ENCODE data around the gene MNAT1. TPM values are rescaled to one million over a fixed set of nuclear protein-coding genes. Genes with fewer than 3 reads are reported as not detected.

Gene MNAT1
- total RNA-seq, 1 experiment from 2014 or later, result 58.1 TPM

DNA sequence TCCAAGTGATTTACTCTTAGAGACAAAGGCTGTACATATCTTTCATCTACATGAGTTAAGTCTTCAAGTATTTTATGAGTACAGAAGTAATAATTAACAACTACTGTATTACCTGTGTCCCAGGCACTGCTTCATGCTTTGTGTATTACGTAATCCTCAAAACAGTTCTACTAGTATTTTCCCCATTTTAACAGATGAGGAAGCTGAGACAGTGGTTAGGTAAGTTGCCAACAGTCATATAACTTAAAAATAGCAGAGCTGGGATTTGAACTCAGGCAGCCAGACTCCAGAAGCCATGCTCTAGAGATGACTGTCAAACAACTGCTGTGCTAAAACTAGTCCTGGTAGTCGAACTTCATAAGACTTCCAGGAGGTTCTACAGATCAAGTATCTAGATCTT is 235.6 kb downstream of the MNAT1 start:
- no peak for DNase-seq (ENCODE audit: low read depth, low spot score)
- in situ Hi-C loops (cut with HindIII; ENCODE audit: low pct_unique_long_range_greater_than_20kb, low sequenced_read_pairs), result no loop called here

DNA sequence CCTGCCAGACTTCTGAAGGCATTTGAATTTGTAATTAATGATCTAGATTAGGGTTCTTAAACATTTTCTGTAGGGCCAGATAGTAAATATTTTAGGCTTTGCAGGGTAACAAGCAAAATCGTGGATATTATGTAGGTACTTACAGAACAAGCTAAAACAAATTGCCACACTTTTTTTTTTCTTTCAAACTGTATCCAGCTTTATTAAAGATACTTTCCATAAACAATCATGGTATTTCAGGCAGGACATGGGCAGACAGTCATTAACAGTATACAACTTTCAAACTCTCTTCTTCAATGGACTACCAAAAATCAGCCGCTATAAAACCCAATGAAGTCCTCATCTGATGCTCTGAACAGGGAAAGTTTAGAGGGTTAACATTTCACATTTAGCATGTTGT is 236.7 kb downstream of the MNAT1 start:
- in situ Hi-C loops (cut with HindIII; ENCODE audit: low pct_unique_long_range_greater_than_20kb, low sequenced_read_pairs), result no loop called here
- DNase-seq (ENCODE audit: low read depth, low spot score), result no peak

DNA sequence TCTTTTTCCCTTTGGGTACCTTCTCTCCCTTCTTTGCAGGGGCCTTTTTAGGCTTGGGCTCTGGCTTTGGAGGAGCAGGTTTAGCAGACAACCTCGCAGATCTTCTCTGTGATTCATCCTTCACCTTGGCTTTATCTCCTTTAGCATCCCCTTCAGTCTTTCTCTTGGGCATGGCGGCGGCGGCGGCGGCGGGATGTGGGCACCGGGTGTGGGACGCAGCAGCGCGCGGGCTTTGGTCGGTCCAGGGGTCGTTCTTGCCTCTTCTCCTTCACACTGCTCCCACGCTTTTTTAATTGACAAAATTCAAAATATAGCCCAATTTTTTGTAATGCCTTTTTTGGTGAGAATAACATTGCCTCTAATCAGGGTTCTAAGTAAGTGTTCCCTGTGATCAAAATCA is 237.7 kb downstream of the MNAT1 start:
- in situ Hi-C loops (cut with HindIII; ENCODE audit: low pct_unique_long_range_greater_than_20kb, low sequenced_read_pairs), result no loop called here
- DNase-seq (ENCODE audit: low read depth, low spot score), result no peak

DNA sequence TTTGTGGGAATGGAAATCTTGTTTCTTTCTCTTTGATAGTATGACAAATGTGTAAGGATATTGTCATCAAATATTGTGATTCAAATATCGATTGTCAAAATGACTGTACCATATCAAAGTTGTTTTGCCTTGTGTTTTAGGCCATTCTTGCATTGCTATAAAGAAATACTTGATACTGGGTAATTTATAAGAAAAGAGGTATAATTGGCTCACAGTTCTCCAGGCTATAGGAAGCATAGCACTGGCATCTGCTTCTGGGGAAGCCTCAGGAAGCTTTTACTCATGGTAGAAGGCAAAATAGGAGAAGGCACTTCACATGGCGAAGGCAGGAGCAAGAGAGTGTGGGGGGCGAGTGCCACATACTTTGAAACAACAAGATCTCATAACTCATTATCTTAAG is 238.5 kb downstream of the MNAT1 start:
- no peak for DNase-seq (ENCODE audit: low read depth, low spot score)
- in situ Hi-C loops (cut with HindIII; ENCODE audit: low pct_unique_long_range_greater_than_20kb, low sequenced_read_pairs), result no loop called here

DNA sequence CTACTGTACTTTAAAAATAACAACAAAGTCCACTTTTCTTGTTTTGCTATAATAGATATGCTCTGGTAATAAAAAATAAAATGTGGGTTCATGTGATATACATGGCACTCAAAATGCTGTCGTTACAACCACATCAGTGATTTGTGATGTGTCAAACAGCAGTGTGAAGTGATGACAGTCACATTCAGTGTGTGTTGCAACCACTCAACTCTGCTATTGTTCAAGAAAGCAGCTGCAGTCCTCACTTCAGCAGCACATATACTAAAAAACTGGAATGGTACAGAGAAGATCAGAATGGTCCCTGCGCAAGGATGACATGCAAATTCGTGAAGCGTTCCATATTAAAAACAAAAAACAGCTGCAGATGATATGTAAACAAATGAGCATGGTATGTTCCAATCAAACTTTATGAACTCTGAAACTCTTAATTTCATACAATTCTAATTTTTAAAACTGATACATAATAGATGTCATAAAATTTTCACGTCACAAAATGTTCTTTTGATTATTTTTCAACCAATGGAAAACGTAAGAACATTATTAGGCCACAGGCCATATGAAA is 239.6 kb downstream of the MNAT1 start:
- in situ Hi-C loops (cut with HindIII; ENCODE audit: low pct_unique_long_range_greater_than_20kb, low sequenced_read_pairs), result no loop called here
- no peak for DNase-seq (ENCODE audit: low read depth, low spot score)

DNA sequence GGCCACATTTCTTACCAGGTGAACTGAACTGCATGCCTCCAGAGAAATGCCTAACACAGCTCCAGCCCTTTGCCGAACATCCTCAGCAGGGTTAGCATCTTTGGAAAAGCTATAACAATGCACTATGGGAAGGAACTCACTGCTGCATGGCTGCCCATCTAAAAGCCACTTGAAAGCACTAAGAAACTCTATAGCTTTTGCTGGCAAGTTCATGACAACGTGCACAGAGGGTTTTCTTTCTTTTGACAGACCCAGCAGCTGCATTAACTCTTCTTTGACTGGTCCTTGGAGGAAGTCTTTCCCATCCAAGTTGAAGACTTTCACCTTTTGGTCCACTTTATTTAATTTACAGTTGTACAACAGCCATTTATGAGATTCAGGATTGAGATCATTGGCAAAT is 241.0 kb downstream of the MNAT1 start:
- no peak for DNase-seq (ENCODE audit: low read depth, low spot score)
- in situ Hi-C loops (cut with HindIII; ENCODE audit: low pct_unique_long_range_greater_than_20kb, low sequenced_read_pairs), result no loop called here

DNA sequence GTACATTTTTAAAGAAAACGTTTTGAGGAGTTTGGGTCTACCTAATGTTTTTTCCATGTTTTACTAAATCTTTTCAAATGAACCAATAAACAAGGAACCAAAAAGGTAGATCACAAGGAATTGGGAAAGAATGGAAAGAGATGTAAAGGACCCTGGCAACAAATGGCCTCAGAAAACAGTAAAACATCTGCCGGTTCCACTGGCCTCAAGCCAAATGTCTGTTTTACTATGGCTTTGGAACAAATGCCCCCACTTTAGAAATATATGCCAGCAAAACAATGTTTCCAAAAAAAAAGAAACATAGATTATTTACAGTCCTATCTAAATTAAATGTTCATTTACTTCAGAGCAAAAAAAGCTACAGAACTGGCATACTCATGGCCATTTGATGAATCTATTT is 243.3 kb downstream of the MNAT1 start:
- no peak for DNase-seq (ENCODE audit: low read depth, low spot score)
- in situ Hi-C loops (cut with HindIII; ENCODE audit: low pct_unique_long_range_greater_than_20kb, low sequenced_read_pairs), result no loop called here

DNA sequence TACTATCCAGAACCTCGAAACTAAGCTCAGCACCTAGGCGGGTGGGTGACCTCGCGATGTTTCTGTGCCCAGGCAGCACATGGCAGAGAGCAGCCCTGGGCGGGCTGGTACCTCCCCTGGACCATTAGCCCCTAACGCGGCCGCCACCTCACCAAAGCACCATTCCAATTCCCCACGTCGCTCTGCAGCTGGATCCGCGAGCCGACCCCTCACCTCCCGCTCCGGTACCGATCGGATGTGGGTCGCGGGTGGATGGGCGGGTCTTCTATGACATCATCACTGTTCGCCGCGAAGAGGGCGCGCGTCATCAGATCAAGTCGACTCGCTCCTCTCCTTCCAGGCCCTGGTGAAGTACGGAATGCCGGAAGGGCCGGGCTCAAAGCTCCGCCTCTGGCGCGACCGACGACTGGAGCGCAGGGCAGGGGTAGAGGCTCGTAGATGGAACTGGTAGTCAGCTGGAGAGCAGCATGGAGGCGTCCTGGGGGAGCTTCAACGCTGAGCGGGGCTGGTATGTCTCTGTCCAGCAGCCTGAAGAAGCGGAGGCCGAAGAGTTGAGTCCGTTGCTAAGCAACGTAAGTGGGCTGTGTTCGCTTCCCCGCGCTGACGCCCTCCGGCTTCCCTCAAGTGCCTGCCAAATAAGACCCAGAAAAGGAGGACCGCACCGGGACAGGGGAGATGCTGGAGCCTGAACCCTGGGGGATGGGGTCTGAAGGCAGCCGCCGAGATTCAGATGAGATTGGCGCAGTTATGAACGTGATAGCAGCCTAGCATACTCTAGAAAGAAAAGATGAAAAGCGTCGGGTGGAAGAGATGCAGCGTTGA is 246.5 kb downstream of the MNAT1 start, which contains the start of the genes SLC38A6 and TRMT5:
SLC38A6 (plus strand) TSS at position 435 of the 822 bp plus-strand sequence; CDS start at position 468, 33 bp downstream.
TRMT5 (minus strand) TSS at position 269 of the 822 bp plus-strand sequence; CDS start at position 163, 106 bp downstream.
- DNase-seq (ENCODE audit: low read depth, low spot score), result peak; percentile 95
- in situ Hi-C loops (cut with HindIII; ENCODE audit: low pct_unique_long_range_greater_than_20kb, low sequenced_read_pairs), result no loop called here

DNA sequence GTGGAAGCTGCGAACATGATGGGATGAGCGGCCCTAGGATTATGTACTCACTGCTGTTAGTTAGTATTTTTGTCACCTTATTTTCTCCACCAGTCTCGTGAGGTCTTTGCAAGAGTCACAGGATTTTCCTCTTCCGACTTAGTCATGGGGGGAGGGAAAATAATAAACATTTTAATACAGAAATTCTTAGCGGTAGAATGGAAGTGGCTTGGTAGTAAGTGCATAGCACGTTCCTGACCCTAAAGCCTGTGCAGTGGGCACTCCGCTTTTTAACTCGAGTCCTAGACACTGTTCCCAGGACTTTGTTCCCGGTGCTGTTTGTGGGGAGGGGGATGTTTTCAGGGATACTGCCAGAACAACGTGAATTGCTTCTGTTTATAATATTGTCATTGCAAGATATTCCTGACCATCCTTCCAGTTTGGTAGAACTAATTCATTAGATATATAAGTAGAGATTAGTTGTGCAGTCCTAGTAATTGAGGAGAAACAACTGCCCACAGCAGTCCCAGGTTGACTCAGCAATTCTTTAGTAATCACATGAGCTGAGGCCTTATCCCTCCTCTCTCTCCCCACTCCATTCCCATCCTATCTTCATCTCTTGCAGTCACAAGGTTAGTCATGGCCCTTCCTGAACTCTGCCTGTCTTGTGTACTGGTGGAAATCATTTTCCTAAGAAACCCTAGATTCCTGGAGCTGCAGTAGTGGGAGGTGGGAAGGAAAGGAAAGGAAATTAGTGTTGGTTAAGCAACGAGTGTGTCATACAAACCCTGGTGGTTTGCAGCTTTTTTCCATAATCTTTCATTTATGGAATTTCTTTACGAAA is 247.3 kb downstream of the MNAT1 start:
- in situ Hi-C loops (cut with HindIII; ENCODE audit: low pct_unique_long_range_greater_than_20kb, low sequenced_read_pairs), result no loop called here
- peak; percentile 57 for DNase-seq (ENCODE audit: low read depth, low spot score)

DNA sequence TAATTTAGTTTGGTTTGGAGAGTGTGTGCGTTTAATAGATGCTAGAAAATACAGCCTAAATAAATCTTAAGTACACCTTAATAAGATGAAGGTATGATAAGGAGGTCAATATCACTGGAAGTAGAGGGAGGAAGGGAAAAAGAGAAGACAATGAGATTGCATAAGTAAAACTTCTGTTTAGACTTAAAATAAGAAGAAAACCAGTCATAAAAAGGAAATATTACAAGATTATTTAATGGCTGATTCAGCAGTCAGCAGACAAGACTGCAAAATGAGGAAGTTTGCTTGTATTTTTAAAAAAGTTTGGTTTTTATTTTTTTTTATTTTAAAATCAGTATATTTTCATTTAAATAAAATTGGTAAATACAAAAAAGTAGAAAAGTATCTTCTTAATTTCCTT is 249.6 kb downstream of the MNAT1 start:
- in situ Hi-C loops (cut with HindIII; ENCODE audit: low pct_unique_long_range_greater_than_20kb, low sequenced_read_pairs), result no loop called here
- DNase-seq (ENCODE audit: low read depth, low spot score), result no peak

DNA sequence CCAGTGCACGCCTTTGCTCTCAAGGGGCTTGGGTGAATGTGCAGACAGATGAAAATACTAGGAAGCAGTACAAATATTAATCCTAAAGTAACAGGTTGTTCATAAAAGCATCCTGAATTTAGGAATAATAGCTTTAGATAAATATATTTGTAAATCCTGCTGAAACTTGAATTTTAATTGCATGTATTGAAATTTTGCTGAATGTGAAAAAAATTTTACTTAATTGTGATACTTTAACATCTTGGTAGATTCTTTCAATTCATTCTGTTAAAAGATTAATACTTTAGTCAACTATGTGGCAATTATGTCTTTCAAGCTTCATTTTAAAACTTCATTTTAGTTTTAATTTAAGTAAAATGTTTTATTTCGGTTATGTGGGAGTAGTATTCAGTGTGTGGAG is 251.9 kb downstream of the MNAT1 start:
- in situ Hi-C loops (cut with HindIII; ENCODE audit: low pct_unique_long_range_greater_than_20kb, low sequenced_read_pairs), result no loop called here
- DNase-seq (ENCODE audit: low read depth, low spot score), result no peak

DNA sequence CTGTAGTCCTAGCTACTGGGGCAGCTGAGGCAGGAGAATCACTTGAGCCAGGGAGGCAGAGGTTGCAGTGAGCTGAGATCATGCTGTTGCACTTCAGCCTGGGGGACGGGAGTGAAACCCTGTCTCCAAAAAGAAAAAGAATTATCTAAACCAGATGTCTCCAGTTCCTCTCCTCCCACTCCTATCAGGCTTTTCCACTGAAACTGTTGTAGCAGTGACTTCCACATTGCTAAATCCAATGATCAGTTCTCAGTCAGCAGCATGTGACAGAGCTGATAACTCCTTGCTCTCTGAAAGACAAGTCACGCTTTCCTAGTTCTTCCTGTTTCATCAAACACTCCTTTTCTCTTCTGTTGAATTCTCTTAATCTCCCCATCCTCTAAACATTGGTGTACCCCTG is 255.0 kb downstream of the MNAT1 start:
- DNase-seq (ENCODE audit: low read depth, low spot score), result no peak
- in situ Hi-C loops (cut with HindIII; ENCODE audit: low pct_unique_long_range_greater_than_20kb, low sequenced_read_pairs), result no loop called here

DNA sequence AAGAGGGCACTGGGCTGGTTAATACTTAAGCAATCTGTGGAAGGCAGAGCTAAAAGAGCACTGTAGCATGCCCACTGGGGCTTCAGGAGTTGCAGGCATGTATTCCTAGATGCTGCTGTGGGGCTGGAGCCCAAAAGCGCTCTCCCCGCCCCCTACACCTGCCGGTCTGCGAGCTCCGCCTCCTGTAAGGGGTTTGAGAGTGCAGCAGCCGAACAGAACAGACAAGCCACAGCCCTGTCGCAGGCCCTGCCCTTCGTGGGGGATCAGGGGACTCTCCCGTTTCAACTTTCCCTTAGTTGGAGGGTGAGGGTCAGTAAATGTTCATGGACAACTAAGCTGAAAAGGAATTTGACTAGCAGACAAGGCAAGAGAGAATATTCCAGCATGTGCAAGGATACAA is 264.1 kb downstream of the MNAT1 start:
- no peak for DNase-seq (ENCODE audit: low read depth, low spot score)
- in situ Hi-C loops (cut with HindIII; ENCODE audit: low pct_unique_long_range_greater_than_20kb, low sequenced_read_pairs), result no loop called here

DNA sequence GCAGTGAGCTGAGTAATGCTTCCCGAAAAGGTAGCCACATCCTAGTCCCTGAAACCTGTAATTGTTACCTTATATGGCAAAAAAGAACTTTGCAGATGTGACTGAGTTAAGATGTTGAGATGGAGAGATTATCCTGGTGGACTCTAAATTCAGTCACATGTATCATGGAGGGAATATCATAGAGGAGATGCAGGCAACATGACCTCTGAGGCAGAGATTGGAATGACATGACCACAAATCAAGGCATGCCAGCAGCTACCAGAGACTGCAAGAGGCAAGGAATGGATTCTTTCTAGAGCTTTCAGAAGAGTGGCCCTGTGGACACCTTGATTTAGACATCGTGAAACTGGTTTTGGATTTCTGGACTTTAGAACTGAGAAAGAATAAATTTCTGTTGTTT is 265.0 kb downstream of the MNAT1 start:
- in situ Hi-C loops (cut with HindIII; ENCODE audit: low pct_unique_long_range_greater_than_20kb, low sequenced_read_pairs), result no loop called here
- no peak for DNase-seq (ENCODE audit: low read depth, low spot score)

DNA sequence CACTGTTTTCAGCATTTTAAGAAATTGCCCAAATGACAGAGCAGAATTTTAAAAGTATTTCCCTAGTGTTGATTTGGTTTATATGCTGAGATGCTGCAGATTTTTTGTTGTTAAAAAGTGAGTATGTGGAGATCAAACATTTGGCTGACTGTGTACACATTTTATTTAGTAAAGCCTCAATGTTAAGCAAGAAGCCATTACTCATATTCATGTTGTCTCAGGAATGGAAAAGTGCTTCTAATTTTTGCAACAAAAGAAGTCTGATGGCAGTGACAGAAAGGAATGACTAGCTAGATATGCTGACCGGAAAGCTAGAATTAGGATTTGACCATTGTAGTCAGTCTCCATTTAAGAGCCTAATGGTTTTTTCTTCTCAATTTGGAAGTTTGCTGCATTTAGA is 269.0 kb downstream of the MNAT1 start:
- DNase-seq (ENCODE audit: low read depth, low spot score), result no peak
- in situ Hi-C loops (cut with HindIII; ENCODE audit: low pct_unique_long_range_greater_than_20kb, low sequenced_read_pairs), result no loop called here

DNA sequence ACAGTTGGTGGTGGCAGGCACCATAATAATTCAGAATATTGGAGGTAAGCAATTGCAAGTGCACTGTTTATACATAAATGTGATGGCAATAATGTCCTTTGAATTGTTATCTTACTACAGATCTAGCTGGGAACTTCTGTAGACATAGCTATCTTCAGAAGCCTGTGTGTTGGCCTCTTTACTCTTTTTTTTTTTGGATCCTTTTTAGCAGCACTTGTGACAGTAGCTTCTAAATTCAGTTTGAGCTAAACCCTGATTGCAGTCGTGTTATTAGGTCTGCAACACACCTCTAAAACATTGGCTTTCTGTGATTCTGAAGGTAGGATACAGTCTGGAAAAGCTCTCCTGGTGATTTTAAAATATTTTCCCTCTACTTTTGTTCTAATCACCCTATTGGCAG is 285.0 kb downstream of the MNAT1 start:
- in situ Hi-C loops (cut with HindIII; ENCODE audit: low pct_unique_long_range_greater_than_20kb, low sequenced_read_pairs), result no loop called here
- DNase-seq (ENCODE audit: low read depth, low spot score), result no peak

Data from SK-MEL-5 (cell line).